K562 (cell line): Measurements from ENCODE around the gene MARK2. TPM values are rescaled to one million over a fixed set of nuclear protein-coding genes. Genes with fewer than 3 reads are reported as not detected.
A peak's percentile ranks its signal among the peaks of the same experiment; 100 is the strongest.

Experiments
- ATAC-seq: fragments of 200-7000 bp; cut with Tn5 transposase; 3 replicates; pipeline ENCODE4 v1.9.1; 2020; ENCODE audit warnings: moderate library complexity
- BruUV-seq: library from RNA; stranded (reverse); fragments of 400-500 nt; replicated peaks from 2 replicates; lab custom pipeline; 2021; lab: Mats Ljungman, UMichigan
- CTCF ChIA-PET: fragments of 300-600 bp; formaldehyde crosslinking; extraction: SDS; loops from one replicate; lab custom pipeline; 2021; ENCODE audit warnings: low intra/inter-chr PET ratio; lab: Yijun Ruan, JAX
- POLR2A ChIA-PET: fragments of 300-600, 350-650 bp; sonication (Branson Sonifier 250); formaldehyde crosslinking; extraction: SDS; loops from one replicate; lab custom pipeline; 2021; ENCODE audit warnings: antibody characterized with exemption, inconsistent platforms; lab: Yijun Ruan, JAX
- DNase-seq, 4 experiments: peaks; one replicate each; pipeline versions ENCODE4 v3.0.0 to v3.0.0-alpha.2; 2011 to 2018; ENCODE audit warnings: low spot score in 3 of 4, mixed read lengths in 3 of 4; ENCODE audit errors: extremely low read depth in 1 of 4
- FAIRE-seq: peaks from 2 replicates; lab custom pipeline; 2011; peaks lifted over from hg19 to GRCh38; lab: Jason Lieb, UNC
- H2AFZ ChIP-seq: 2 replicates; pipeline ENCODE4 v1.6.0; 2011; ENCODE audit warnings: low read depth, low read length, control low read depth, inconsistent platforms
- H3K27ac ChIP-seq: fragments of 200-600 bp; 3 replicates; pipeline ENCODE4 v1.8.0; 2011; ENCODE audit warnings: low read depth, mild to moderate bottlenecking, control low read depth, inconsistent platforms, low read length, moderate library complexity, mixed read lengths; ENCODE audit errors: extremely low read depth
- H3K27me3 ChIP-seq, 2 experiments: fragments of 300-600 bp in 1 of 2; 2 replicates in 1 of 2; 3 replicates in 1 of 2; pipeline versions ENCODE4 v1.6.0 to v1.8.0; 2011; ENCODE audit warnings: inconsistent platforms in 2 of 2, low read length in 2 of 2, mild to moderate bottlenecking in 1 of 2, mixed read lengths in 1 of 2, moderate library complexity in 1 of 2; ENCODE audit not compliant: control insufficient read depth in 2 of 2, insufficient read depth in 2 of 2
- H3K36me3 ChIP-seq: fragments of 300-600 bp; 3 replicates; pipeline ENCODE4 v1.8.0; 2011; ENCODE audit warnings: mild to moderate bottlenecking, low read length, inconsistent platforms; ENCODE audit not compliant: control insufficient read depth, insufficient read depth
- H3K4me1 ChIP-seq, 2 experiments: fragments of 200-600 bp in 1 of 2; replicated peaks in 1 of 2; 2 replicates in 1 of 2; 3 replicates in 1 of 2; pipeline versions ENCODE4 v1.5.1 to v1.8.0; 2011; ENCODE audit warnings: inconsistent platforms in 2 of 2, low read length in 2 of 2, mild to moderate bottlenecking in 1 of 2, mixed read lengths in 1 of 2, moderate library complexity in 1 of 2; ENCODE audit not compliant: control insufficient read depth in 2 of 2, insufficient read depth in 2 of 2
- H3K4me2 ChIP-seq: 2 replicates; pipeline ENCODE4 v1.6.1; 2011; ENCODE audit warnings: low read length, control low read depth, inconsistent platforms, mixed read lengths; ENCODE audit not compliant: insufficient read depth
- H3K4me3 ChIP-seq: fragments of 200-600 bp; sonication (generic), shearing (Covaris generic); 2 replicates; pipeline ENCODE4 v1.5.1; 2016; ENCODE audit warnings: control low read depth, inconsistent platforms
- H3K79me2 ChIP-seq: fragments of 200-600 bp; 3 replicates; pipeline ENCODE4 v1.8.0; 2011; ENCODE audit warnings: low read length, inconsistent platforms; ENCODE audit not compliant: control insufficient read depth, insufficient read depth
- H3K9ac ChIP-seq, 2 experiments: 2 replicates each; pipeline versions ENCODE4 v1.6.0 to v1.6.1; 2011; ENCODE audit warnings: low read depth in 2 of 2, low read length in 2 of 2, control low read depth in 1 of 2, inconsistent platforms in 1 of 2, mild to moderate bottlenecking in 1 of 2, mixed read lengths in 1 of 2; ENCODE audit not compliant: insufficient read depth in 1 of 2
- H3K9me1 ChIP-seq: one replicate; pipeline ENCODE4 v1.6.0; 2011; ENCODE audit warnings: inconsistent platforms, mild to moderate bottlenecking, low read length, moderate library complexity; ENCODE audit not compliant: control insufficient read depth, insufficient read depth
- H3K9me3 ChIP-seq: replicated peaks from 2 replicates; pipeline ENCODE4 v1.5.1; 2011; ENCODE audit warnings: low read depth, low read length, inconsistent platforms; ENCODE audit not compliant: control insufficient read depth, insufficient read depth
- H4K20me1 ChIP-seq: replicated peaks from 2 replicates; pipeline ENCODE4 v1.6.1; 2011; ENCODE audit warnings: low read length, inconsistent platforms, mixed read lengths; ENCODE audit not compliant: control insufficient read depth, insufficient read depth
- ARNT ChIP-seq, 2 experiments: fragments of 450-650 bp; IDR thresholded peaks; 2 replicates each; pipeline ENCODE4 v1.6.1; 2016; ENCODE audit warnings: mild to moderate bottlenecking in 1 of 2
- GTF2A2 ChIP-seq: IDR thresholded peaks from 2 replicates; pipeline ENCODE4 v1.6.1; 2016; ENCODE audit warnings: mild to moderate bottlenecking, missing genetic modification characterization, missing compliant biosample characterization
- MAFF ChIP-seq: IDR thresholded peaks from 2 replicates; pipeline ENCODE4 v1.6.1; 2012; ENCODE audit warnings: low read length, improper control_type of control experiment
- MCM3 ChIP-seq: fragments of 450-650 bp; IDR thresholded peaks from 2 replicates; pipeline ENCODE4 v1.6.1; 2016
- MTA2 ChIP-seq: fragments of 450-650 bp; IDR thresholded peaks from 2 replicates; pipeline ENCODE4 v1.6.1; 2016; ENCODE audit warnings: low read depth
- MYBL2 ChIP-seq, 2 experiments: fragments of 450-650 bp in 1 of 2; sonication (generic) in 1 of 2; formaldehyde crosslinking in 1 of 2; IDR thresholded peaks; 2 replicates each; pipeline versions ENCODE4 v1.6.1 to v1.8.1; 2017 to 2022; ENCODE audit warnings: borderline replicate concordance in 1 of 2, inconsistent platforms in 1 of 2, low read depth in 1 of 2, mild to moderate bottlenecking in 1 of 2, missing genetic modification reagents in 1 of 2, moderate library complexity in 1 of 2
- SMC3 ChIP-seq: conservative IDR thresholded peaks from 2 replicates; pipeline ENCODE4 v1.6.1; 2011; ENCODE audit warnings: low read depth, low read length, improper control_type of control experiment; ENCODE audit not compliant: insufficient read depth
- XRCC3 ChIP-seq: fragments of 450-650 bp; IDR thresholded peaks from 2 replicates; pipeline ENCODE4 v1.6.1; 2017; ENCODE audit warnings: mild to moderate bottlenecking, moderate library complexity
- ZNF174 ChIP-seq: fragments of 250-450 bp; sonication (Bioruptor Pico); IDR thresholded peaks from 2 replicates; pipeline ENCODE4 v1.4.0; 2020; ENCODE audit warnings: mild to moderate bottlenecking
- ZNF512 ChIP-seq: IDR thresholded peaks from 2 replicates; pipeline ENCODE4 v1.6.1; 2016; ENCODE audit warnings: missing genetic modification characterization, missing compliant biosample characterization
- ZNF583 ChIP-seq: fragments of 250-450 bp; sonication (Bioruptor Pico); IDR thresholded peaks from 2 replicates; pipeline ENCODE4 v1.4.0; 2020
- WGBS: fragments of 100-300 bp; shearing (Covaris generic); methylation state at CpG from one replicate; pipeline ENCODE4 v1.1.6; 2016; ENCODE audit warnings: low coverage, mixed read lengths; ENCODE audit not compliant: insufficient coverage; ENCODE audit errors: missing lambda C conversion rate; 5-methylcytosine and 5-hydroxymethylcytosine counted together
- in situ Hi-C: fragments of 300-500 bp; cut with MboI; formaldehyde crosslinking; loops from 4 replicates; pipeline ENCODE4 v1.15.0; 2018; ENCODE audit warnings: inconsistent platforms, mixed read lengths
- intact Hi-C: fragments of 100-400 bp; cut with micrococcal nuclease; formaldehyde crosslinking; loops from 2 replicates; pipeline ENCODE4 v1.14.2; 2022
- polyA plus RNA-seq, 8 experiments: library from polyadenylated mRNA; depleted of rRNA in 4 of 8; stranded (reverse) in 5 of 8; unstranded in 3 of 8; fragments of >200 nt; fragmentation: Nextera tagmentation in 2 of 8; fragmentation: Illumina TruSeq in 1 of 8; extraction: Ambion mirVana in 2 of 8; extraction: Trizol in 1 of 8; gene quantifications; 2 replicates each; pipeline versions ENCODE4 v1.2.1 to v1.2.3, GENCODE V29; 2011 to 2014; ENCODE audit warnings: inconsistent platforms in 1 of 8, missing spikeins in 1 of 8
- total RNA-seq, 7 experiments: library from RNA; depleted of rRNA in 6 of 7; stranded (reverse); fragments of >200 nt in 6 of 7; fragmentation: Illumina TruSeq in 2 of 7; extraction: Trizol in 2 of 7; gene quantifications; 2 replicates each; pipeline versions ENCODE4 v1.2.1 to v1.2.3, GENCODE V29; 2011 to 2021; ENCODE audit warnings: low replicate concordance in 1 of 7
- TF ChIP-seq, protein P1 (sequence below): fragments of 450-650 bp; IDR thresholded peaks from 2 replicates; pipeline ENCODE4 v1.6.1; 2016; ENCODE audit warnings: mild to moderate bottlenecking
- TF ChIP-seq, protein P2 (sequence below), 2 experiments: IDR thresholded peaks; 2 replicates each; pipeline ENCODE4 v1.6.1; 2011; ENCODE audit warnings: borderline replicate concordance in 1 of 2, control low read depth in 1 of 2, low read depth in 1 of 2, low read length in 1 of 2, mild to moderate bottlenecking in 1 of 2, mixed read lengths in 1 of 2, moderate library complexity in 1 of 2; ENCODE audit not compliant: insufficient read depth in 1 of 2, insufficient read length in 1 of 2, poor library complexity in 1 of 2, severe bottlenecking in 1 of 2; ENCODE audit errors: extremely low read depth in 1 of 2
- TF ChIP-seq, protein P3 (sequence below): sonication (generic); formaldehyde crosslinking; IDR thresholded peaks from 2 replicates; pipeline ENCODE4 v1.8.0; 2022; ENCODE audit warnings: missing genetic modification reagents, mild to moderate bottlenecking, moderate library complexity, borderline replicate concordance

Gene MARK2
- total and polyA plus RNA-seq, 9 of the 15 experiments (the other 6 are each of a cell fraction or from before 2014, with no cell fraction given): 0.32 to 43.5 (median 15.1) TPM

DNA sequence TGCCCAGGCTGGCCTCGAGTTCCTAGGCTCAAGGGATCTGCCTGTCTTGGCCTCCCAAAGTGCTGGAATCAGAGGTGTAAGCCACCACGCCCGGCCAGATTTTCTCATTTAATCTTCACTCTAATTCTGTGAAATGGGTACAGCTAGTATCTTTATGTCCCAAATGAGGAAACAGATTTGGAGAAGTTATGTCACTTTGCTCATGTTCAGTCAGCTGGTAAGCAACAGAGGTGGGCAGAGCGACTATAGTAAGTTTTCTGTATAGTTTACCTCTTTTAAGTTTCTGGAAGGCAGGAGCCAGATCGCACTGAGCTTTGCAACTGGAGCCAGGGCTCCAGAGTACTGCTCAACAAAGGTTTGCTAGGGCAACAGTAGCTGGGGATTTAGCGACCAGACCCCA lies 44.9 kb downstream of the MARK2 start (continued):
- TF ChIP-seq, protein P1, sequence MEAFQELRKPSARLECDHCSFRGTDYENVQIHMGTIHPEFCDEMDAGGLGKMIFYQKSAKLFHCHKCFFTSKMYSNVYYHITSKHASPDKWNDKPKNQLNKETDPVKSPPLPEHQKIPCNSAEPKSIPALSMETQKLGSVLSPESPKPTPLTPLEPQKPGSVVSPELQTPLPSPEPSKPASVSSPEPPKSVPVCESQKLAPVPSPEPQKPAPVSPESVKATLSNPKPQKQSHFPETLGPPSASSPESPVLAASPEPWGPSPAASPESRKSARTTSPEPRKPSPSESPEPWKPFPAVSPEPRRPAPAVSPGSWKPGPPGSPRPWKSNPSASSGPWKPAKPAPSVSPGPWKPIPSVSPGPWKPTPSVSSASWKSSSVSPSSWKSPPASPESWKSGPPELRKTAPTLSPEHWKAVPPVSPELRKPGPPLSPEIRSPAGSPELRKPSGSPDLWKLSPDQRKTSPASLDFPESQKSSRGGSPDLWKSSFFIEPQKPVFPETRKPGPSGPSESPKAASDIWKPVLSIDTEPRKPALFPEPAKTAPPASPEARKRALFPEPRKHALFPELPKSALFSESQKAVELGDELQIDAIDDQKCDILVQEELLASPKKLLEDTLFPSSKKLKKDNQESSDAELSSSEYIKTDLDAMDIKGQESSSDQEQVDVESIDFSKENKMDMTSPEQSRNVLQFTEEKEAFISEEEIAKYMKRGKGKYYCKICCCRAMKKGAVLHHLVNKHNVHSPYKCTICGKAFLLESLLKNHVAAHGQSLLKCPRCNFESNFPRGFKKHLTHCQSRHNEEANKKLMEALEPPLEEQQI: no peak
- TF ChIP-seq, all 486 proteins: peak for 0

GRCh38 chr11:63884196-63884932 lies 45.5 kb downstream of the MARK2 start:
- Histone ChIP-seq H2AFZ (no peak overlapping the region), H3K9ac (peak overlapping the region in 1 of 2 experiments; percentile 37; a peak in 1 of 4 replicates), H3K4me2 (no peak overlapping the region), H3K27ac (no peak overlapping the region)
- in situ Hi-C loops: no loop called here
- CTCF ChIA-PET: no interaction called here
- no peak for DNase-seq
- FAIRE-seq: no peak
- TF ChIP-seq ZNF512 (tag): no peak
- TF ChIP-seq ZNF583 (CRISPR knock-in tag): no peak
- no peak for TF ChIP-seq MTA2
- TF ChIP-seq MAFF: no peak
- no peak for TF ChIP-seq XRCC3
- TF ChIP-seq, protein P2, sequence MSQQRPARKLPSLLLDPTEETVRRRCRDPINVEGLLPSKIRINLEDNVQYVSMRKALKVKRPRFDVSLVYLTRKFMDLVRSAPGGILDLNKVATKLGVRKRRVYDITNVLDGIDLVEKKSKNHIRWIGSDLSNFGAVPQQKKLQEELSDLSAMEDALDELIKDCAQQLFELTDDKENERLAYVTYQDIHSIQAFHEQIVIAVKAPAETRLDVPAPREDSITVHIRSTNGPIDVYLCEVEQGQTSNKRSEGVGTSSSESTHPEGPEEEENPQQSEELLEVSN (IDR thresholded peaks at IDR 0.05; ENCODE audit: borderline replicate concordance in 1 of 2, extremely low read depth in 1 of 2, insufficient read depth in 1 of 2, insufficient read length in 1 of 2, low read depth in 1 of 2, low read length in 1 of 2, poor library complexity in 1 of 2, severe bottlenecking in 1 of 2): no peak
- TF ChIP-seq MYBL2 (IDR thresholded peaks at IDR 0.05; ENCODE audit: low read depth): no peak
- no peak for TF ChIP-seq MYBL2 (CRISPR knock-in tag; IDR thresholded peaks at IDR 0.05; ENCODE audit: borderline replicate concordance)
- TF ChIP-seq ARNT (IDR thresholded peaks at IDR 0.05): no peak
- TF ChIP-seq GTF2A2 (tag): no peak
- TF ChIP-seq, protein P3, sequence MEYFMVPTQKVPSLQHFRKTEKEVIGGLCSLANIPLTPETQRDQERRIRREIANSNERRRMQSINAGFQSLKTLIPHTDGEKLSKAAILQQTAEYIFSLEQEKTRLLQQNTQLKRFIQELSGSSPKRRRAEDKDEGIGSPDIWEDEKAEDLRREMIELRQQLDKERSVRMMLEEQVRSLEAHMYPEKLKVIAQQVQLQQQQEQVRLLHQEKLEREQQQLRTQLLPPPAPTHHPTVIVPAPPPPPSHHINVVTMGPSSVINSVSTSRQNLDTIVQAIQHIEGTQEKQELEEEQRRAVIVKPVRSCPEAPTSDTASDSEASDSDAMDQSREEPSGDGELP (CRISPR knock-in tag): no peak
- TF ChIP-seq ZNF174 (CRISPR knock-in tag): no peak
- no peak for TF ChIP-seq MCM3
- TF ChIP-seq SMC3: no peak
- TF ChIP-seq, all 486 proteins: peak for 0
- no peaks in the 10 kb centered on the region for H3K27me3 ChIP-seq
- peaks cover 4% of the 10 kb centered on the region for H3K9me1 ChIP-seq
- POLR2A ChIA-PET: interaction anchor here (1.1 to 2.6 kb wide), 3 partner anchors 9 to 13 kb away, joined by 5 to 11 read pairs (median 7); no protein-coding TSS in a partner anchor
- ATAC-seq: no peak
- BruUV-seq: no TSS peak
- peaks cover 8% of the 10 kb centered on the region; the same call in 1 of the 3 replicates for H3K36me3 ChIP-seq
- H4K20me1 ChIP-seq: peaks cover 10% of the 10 kb centered on the region; the same call in 1 of the 2 replicates
- no peaks in the 10 kb centered on the region for H3K9me3 ChIP-seq
- H3K79me2 ChIP-seq: peaks cover 78% of the 10 kb centered on the region
- intact Hi-C loops: no loop called here
- H3K4me3 ChIP-seq: no peak overlapping the region
- 92% methylated on average over 4 of the region's 4 CpGs for WGBS
- H3K4me1 ChIP-seq: peaks cover 29 to 36% of the 10 kb centered on the region in 2 experiments
